HL-60/S4 treated with retinoic acid at 250 ng/mL for 4 days and 3 days (cell line): Measurements from ENCODE around the gene ITGA3.
"Not testable (repeated sequence)": the region's sequence is repeated elsewhere in the genome, so short reads cannot be mapped to it uniquely, and the experiment has no call there.

Experiments
- in situ Hi-C: fragments of 300-500 bp; cut with MboI; formaldehyde crosslinking; loops from 2 replicates; pipeline ENCODE4 v1.7.0; 2022; ENCODE audit warnings: low sequenced_read_pairs

Gene ITGA3

GRCh38 chr17:50051082-50051576 lies 4.8 kb upstream of the ITGA3 start:
- in situ Hi-C loops, result no loop called here

DNA sequence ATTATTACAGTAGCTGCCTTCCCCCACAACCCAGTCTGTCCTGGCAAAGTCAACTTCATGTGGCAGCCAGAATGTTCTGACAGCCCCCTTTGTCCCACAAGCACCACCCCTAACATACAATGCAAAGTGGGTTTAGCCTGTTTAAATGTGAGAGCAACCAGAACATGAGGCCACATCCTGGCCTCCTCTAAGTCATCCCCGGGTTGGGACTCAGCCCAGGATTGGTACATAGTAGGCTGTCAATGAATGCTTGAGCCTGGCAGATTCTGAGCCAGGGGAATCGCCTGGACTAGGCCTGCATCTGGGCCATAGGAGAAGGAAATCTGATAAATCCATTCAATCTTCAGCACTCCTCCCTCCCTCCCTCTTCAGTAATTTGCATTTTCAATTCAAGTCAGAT lies 4.3 kb upstream of the ITGA3 start:
- in situ Hi-C loops, result no loop called here

GRCh38 chr17:50052241-50052796 lies 3.6 kb upstream of the ITGA3 start:
- in situ Hi-C loops, result no loop called here

DNA sequence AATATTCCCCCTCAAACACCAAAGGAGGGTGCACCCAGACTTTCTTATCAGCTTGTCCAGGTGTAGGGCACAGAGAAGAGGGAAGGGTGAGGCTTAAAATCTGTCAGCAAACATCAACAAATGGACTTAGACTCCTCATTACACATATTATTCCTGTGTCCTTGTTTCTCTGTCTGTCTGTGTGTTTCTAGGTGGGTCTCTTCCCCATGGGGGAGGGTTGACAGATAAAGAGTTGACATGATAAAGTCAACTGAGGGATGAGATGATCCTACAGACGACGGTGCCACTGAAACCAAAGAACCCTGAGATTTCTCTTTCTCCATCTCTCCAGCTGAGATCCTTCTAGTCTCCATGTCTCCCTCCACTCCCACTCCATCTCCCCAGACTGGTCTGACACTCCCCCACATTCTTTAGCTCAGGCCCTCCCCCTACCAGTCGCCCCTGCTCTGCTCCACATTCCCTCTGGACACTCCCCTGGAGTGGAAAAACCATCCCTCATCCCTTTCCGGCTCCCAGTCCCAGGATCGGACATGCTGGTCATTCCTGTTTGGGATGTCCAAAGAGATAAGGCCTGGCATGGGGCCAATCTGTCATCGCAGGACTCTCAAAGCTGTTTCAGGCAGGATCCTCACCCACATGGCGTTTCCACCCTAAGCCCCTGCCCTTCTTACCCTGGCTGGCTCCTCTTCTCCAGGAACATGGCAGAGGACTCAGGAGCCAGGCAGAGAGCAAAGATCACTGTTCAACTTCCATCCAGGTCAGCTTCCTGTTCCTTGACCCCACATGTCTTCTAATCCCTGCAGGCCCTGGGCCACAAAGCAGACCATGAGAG lies 2.9 kb upstream of the ITGA3 start:
- in situ Hi-C loops, result no loop called here

DNA sequence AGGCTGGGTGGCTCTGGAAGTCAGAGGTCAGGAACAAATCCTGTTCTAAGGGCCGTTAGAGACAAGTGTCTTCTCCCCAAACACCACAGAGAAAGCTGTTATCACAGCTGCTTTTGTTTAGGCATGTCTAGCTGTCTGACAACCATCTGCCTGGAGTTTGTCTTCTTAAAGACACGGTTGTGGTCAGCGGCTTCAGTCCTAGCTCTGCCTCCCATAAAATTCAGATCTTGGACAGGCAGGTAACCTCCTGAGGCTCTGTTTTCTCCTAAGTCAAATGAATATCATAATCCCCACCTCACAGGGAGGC lies 2.3 kb upstream of the ITGA3 start:
- in situ Hi-C loops, result no loop called here

DNA sequence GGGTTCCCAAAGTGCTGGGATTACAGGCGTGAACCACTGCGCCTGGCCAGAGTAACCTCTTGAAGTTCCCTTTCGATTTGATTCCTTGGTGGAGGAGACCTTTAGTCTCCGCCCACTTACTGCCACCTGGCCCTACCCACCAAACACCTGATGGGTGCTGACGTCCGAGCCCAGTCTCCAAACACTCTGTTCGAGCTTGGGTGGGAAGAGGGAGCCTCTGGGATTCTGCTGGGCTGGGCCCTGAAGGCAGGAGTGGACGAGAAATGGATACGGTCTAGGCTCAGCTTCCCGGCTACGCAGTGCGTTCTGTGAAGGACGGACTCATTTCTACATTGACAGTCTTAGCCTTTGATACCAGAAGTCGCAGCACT lies 870 bp upstream of the ITGA3 start:
- in situ Hi-C loops, result no loop called here

GRCh38 chr17:50056217-50056960 lies 479 bp downstream of the ITGA3 start:
- in situ Hi-C loops, result no loop called here

- in situ Hi-C loops, result no loop called here
These were observed 1.0 kb downstream of the ITGA3 start for GRCh38 chr17:50056961-50057330.

- in situ Hi-C loops, result no loop called here
These were observed 1.6 kb downstream of the ITGA3 start for GRCh38 chr17:50057521-50057991.

DNA sequence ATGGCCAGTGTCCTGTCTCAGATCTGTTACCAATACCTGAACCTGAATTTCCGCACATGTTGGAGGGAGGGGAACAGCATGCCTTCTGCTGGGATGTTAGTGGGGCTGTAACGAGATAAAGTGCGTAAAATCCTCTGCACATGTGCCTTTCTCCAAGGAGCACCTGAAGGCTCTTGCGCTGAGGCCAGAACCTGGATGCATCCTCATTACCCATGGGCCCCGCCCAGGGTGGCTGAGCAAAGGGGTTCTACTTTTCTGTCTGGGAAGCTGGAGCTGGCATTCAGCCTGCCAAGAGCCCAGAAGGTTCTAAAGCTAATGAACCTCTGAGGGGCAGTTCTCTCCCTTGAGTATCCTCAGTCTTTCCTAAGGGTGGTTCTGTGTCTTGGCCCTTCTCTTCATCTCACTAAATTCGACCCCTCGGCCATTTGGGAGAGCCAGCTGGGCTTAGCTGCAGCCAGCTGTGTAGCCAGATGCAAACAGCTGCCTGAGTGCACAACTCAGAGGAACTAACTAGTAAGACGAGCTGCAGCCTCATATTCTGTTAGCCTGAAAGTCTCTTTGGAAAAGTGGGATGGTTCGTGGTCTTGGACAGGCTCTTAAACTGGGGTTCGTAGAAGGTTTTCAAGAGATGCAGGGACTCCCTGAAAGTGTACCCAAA lies 2.5 kb downstream of the ITGA3 start:
- in situ Hi-C loops, result no loop called here

DNA sequence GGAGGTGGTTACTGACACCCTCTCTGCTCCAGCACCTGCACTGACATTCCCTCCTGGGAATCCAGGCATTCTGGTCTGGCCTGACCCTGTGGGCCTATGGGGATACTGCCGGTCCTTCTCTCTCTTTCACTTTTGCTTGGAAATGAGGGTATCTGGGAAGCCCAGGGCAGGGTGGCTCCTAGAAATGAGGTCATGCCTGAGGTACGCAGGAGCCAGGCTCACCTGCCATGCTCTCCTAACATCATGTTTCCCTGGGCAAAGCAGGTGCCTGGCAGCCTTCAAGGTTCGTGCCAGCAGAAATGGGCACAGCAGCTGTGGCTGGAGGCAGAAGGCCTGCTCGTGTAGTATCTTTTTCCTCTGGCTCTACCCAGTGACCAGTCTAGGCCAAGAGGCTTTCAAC lies 3.3 kb downstream of the ITGA3 start:
- in situ Hi-C loops, result no loop called here

DNA sequence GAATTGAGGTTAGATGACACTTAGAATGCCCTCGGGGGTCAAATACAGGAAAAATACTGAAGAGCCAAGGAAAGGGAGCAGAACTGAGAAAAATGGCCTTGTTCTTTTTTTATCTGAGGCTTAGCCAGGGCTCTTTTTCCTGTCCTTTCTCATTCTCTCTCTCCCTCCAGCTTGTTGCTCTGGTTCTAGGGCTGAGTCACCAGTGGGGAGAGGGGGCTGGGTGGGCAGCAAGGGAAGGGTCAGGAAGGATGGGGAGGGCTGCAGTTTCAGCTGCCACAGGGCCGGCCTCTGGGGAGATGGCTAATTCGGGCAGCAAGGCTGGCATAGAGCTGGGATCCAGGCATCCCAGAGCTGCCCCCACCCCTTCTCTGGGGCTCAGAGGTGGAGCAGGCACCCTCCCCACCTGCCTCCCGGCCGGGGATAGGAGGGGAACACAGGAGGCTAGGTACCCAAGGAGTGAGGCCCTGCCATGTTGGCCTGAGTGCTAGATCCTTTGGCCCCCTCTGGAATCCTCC lies 3.9 kb downstream of the ITGA3 start:
- in situ Hi-C loops, result no loop called here

DNA sequence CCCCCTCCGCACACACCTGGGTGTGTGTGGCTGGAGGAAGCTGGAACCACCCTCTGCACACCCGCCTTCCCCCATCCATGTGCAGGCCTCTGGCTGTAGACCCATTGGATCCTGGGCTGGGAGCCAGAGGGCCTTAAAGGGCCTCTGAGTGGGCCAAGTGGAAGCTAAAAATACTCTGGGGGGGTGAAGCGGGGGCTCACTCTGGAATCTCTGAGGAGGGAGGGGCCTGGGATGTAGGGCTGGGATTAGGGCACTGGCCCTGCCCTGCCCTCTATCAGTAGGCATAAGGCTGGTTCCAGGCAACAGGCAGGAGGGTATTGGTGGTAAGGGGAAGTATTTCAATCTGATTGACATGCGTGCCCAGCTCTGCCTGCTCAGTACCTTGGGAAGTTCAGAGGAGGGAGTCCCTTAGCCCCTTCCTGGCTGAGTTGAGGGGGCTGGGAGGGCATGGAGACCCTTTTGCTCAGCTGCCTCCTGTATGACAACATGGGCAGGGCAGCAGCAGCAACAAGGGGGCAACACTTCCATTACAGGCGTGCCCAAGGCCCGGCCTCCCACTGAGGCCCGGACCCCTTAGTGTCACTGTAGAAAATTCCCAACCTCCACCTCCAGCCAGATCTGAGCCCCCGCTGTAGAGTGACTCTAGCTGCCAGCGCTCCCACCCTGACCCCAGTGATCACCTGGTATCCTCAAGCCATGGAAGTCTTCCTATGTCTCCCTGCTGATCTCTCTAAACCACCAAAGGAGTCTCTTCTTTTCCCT lies 5.2 kb downstream of the ITGA3 start:
- in situ Hi-C loops, result no loop called here

- in situ Hi-C loops, result not testable (repeated sequence)
These were observed 5.8 kb downstream of the ITGA3 start for GRCh38 chr17:50061713-50062045.

DNA sequence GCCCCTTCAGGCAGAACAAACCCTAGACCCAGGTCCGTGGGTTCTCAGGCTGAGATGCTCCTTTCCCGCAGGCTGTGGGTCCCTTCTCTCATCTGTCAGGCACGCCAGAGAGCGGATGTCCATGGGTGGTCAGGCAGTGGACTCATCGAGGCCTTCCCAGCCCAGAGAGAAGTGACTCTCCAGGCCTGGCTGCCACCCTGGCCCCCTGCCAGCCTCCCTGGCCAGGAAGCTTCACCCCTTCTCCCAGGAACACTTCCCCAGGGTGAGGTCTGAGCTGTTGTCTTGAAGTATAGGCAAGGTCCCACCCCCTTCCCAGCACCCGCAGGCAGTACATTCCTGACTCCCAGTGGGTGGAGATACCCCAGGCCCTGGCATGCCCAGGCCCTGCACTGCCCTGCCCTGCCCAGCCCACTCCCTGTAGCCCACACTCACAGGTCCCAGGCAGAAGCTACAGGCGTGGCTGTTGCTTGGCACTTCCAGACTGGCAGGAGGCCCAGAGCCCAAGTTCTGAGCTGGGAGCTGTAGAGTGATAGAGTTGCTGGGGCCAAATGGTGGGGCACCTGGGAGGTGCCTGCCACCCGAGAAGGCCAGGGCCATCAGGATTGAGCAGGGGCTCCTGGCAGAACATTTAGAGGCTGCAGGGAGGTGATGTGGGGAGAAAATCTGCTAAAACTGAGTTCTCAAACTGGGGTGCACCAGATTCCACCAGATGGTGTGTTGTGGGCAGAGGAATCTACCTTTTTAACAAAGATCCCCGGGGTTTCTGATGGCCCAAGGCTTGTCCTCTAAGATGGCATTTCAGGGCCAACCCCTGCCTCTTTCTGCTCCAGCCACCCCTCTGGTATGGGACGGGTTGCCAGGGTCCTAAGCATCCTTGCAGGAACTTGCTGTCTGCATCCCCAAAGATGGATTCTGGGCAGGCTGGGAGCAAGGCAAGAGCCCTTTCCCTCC lies 6.7 kb downstream of the ITGA3 start:
- in situ Hi-C loops, result no loop called here

DNA sequence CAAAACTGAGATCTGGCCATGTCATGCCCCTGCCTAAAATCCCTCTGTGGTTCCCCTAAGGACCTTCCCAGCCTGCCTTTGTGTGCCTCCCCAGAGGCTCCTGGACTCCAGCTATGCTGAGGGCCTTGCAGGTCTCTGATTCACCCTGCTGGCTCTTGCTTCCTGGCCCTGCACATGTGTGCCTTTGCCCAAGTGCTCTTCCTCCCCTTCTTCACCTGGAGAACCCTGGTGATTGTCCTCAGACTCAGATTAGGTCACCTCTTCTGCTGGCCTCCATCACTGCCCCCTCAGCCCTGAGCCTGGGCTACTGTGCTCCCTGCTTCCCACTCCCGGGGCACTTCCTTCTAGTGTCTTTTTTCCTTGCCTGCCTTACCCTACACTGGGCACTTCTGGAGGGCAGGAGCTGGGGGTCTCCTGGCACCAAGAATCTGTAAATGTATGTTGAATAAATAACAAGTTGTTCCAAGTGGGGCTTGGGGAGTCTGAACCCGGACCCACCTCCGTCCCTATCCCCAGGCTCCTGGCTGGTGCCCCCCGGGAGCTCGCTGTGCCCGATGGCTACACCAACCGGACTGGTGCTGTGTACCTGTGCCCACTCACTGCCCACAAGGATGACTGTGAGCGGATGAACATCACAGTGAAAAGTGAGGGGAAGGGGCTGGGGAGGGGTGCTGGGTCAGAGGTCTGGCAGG lies 7.8 kb downstream of the ITGA3 start:
- in situ Hi-C loops, result no loop called here

DNA sequence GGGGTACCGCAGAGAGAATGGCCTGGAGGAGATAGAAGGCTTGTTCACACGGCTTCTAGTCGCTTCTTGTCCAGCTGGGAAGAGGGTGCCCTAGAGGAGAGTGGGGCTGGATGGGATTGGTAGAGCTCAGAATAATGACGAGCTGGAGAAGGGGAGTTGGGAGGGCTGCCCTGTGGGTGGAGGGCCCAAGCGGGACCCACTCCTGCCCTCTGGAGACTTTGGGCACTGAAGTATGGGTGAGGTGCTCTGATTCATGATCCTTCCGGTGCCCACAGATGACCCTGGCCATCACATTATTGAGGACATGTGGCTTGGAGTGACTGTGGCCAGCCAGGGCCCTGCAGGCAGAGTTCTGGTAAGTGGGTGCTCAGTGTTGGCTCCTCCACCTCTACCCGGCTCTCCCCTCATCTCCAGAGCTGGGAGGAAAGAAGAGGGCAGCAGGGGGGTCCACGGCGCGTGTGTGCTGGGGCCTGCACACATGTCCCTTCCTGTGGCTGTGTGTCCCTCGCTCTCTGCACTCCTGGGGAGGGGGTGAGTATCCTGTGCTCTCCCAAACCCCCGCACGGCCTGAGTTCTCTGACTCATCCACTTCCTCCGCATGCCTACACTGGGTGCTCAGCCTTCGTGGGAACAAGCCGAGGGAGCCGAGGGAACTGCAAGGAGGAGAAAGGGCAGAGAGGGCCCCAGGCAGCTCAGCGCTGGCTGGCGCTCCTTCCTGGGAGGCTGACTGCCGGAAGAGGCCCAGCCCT lies 8.5 kb downstream of the ITGA3 start:
- in situ Hi-C loops, result no loop called here

- in situ Hi-C loops, result no loop called here
These were observed 9.1 kb downstream of the ITGA3 start for GRCh38 chr17:50065056-50065455.
